Measurements from ENCODE around the gene PLAAT1.

The PLAAT1 gene

GRCh38 chr3:193297421-193297820, 56.4 kb downstream of the PLAAT1 start:
- Mint-ChIP-seq H3K36me3 (no peaks in the 10 kb centered on the region), H3K4me3 (no peak overlapping the region), H3K9me3 (ENCODE audit: low read depth) (no peaks in the 10 kb centered on the region), H3K27me3 (peaks cover 10% of the 10 kb centered on the region), H3K4me1 (ENCODE audit: low read depth) (no peaks in the 10 kb centered on the region), H3K27ac (no peak overlapping the region)

- Mint-ChIP-seq H3K36me3 (no peaks in the 10 kb centered on the region), H3K27me3 (peaks cover 8% of the 10 kb centered on the region), H3K27ac (no peak overlapping the region), H3K4me3 (no peak overlapping the region), H3K9me3 (ENCODE audit: low read depth) (no peaks in the 10 kb centered on the region), H3K4me1 (ENCODE audit: low read depth) (no peaks in the 10 kb centered on the region)
These were observed 60.4 kb downstream of the PLAAT1 start for GRCh38 chr3:193301433-193301832.

GRCh38 chr3:193305356-193305755, 64.3 kb downstream of the PLAAT1 start:
- Mint-ChIP-seq H3K27me3 (peaks cover 12% of the 10 kb centered on the region), H3K27ac (no peak overlapping the region), H3K4me1 (ENCODE audit: low read depth) (no peaks in the 10 kb centered on the region), H3K4me3 (no peak overlapping the region), H3K36me3 (no peaks in the 10 kb centered on the region), H3K9me3 (ENCODE audit: low read depth) (no peaks in the 10 kb centered on the region)

GRCh38 chr3:193310914-193311723, 70.1 kb downstream of the PLAAT1 start:
- no peaks in the 10 kb centered on the region for H3K9me3 Mint-ChIP-seq (ENCODE audit: low read depth)
- no peak overlapping the region for H3K4me3 Mint-ChIP-seq
- peaks cover 5% of the 10 kb centered on the region for H3K27me3 Mint-ChIP-seq
- no peaks in the 10 kb centered on the region for H3K36me3 Mint-ChIP-seq
- H3K27ac Mint-ChIP-seq = no peak overlapping the region
- H3K4me1 Mint-ChIP-seq (ENCODE audit: low read depth) = no peaks in the 10 kb centered on the region

GRCh38 chr3:193313061-193313958, 72.3 kb downstream of the PLAAT1 start:
- peaks cover 5% of the 10 kb centered on the region for H3K27me3 Mint-ChIP-seq

GRCh38 chr3:193314161-193314560, 73.1 kb downstream of the PLAAT1 start:
- no peak overlapping the region for H3K27ac Mint-ChIP-seq
- H3K4me1 Mint-ChIP-seq (ENCODE audit: low read depth) = no peaks in the 10 kb centered on the region
- H3K4me3 Mint-ChIP-seq = no peak overlapping the region
- H3K9me3 Mint-ChIP-seq (ENCODE audit: low read depth) = no peaks in the 10 kb centered on the region
- no peaks in the 10 kb centered on the region for H3K36me3 Mint-ChIP-seq
- peaks cover 4% of the 10 kb centered on the region for H3K27me3 Mint-ChIP-seq

More at GRCh38 chr3:193313061-193313958, 72.3 kb downstream of the PLAAT1 start:
- no peak overlapping the region for H3K4me3 Mint-ChIP-seq
- no peaks in the 10 kb centered on the region for H3K9me3 Mint-ChIP-seq (ENCODE audit: low read depth)
- no peaks in the 10 kb centered on the region for H3K36me3 Mint-ChIP-seq
- H3K4me1 Mint-ChIP-seq (ENCODE audit: low read depth) = no peaks in the 10 kb centered on the region
- H3K27ac Mint-ChIP-seq = no peak overlapping the region

GRCh38 chr3:193317682-193318300, 76.8 kb downstream of the PLAAT1 start:
- Mint-ChIP-seq H3K4me1 (ENCODE audit: low read depth) (no peaks in the 10 kb centered on the region), H3K27ac (no peak overlapping the region), H3K9me3 (ENCODE audit: low read depth) (no peaks in the 10 kb centered on the region), H3K27me3 (no peaks in the 10 kb centered on the region), H3K4me3 (no peak overlapping the region), H3K36me3 (no peaks in the 10 kb centered on the region)
